Measurements from ENCODE around the gene CD200R1L. TPM values are rescaled to one million over a fixed set of nuclear protein-coding genes. Genes with fewer than 3 reads are reported as not detected.

The CD200R1L gene
- total RNA-seq, 4 donors from 2014 or later = not detected

DNA sequence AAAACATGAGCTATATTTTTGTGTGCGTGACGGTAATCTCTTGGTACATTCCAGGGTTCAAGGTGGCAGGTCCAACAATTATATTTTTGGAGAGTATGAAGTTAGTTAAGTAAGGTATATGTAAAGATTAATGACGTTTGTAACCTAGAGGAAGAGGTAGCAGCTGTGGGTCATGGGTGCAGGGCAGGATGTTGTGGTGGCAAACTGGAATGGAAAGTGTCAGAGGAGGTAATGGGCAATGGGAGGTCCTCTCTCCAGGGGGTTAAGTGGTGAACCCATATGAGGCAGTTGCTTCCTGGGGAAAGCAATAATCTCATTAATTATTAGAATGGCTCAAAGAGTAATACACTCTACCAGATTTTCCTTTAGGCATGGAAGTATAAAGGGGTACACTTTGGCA is 1.0 kb upstream of the CD200R1L start:
- 73 to 82% methylated on average over 3 of the region's 3 CpGs for WGBS, 2 donors (ENCODE audit: low coverage in 1 of 2)
- in situ Hi-C loops (cut with MboI; ENCODE audit: low pct_ligation_motif_present in 1 of 4, low pct_unique_long_range_greater_than_20kb in 1 of 4, low sequenced_read_pairs in 3 of 4) = no loop called here
- H3K4me3 ChIP-seq = no peak overlapping the region
- no peaks in the 10 kb centered on the region for H3K4me1 ChIP-seq
- H3K27ac ChIP-seq = no peak overlapping the region
- H3K9me3 ChIP-seq = peaks cover 0 to 6% of the 10 kb centered on the region in 2 donors
- peak; percentile 26 for DNase-seq
- H3K36me3 ChIP-seq = no peaks in the 10 kb centered on the region
- no peak for TF ChIP-seq POLR2A (IDR thresholded peaks at IDR 0.05)
- no peak for TF ChIP-seq POLR2AphosphoS5 (IDR thresholded peaks at IDR 0.05)
- no peak for TF ChIP-seq EP300 (IDR thresholded peaks at IDR 0.05; ENCODE audit: low read depth)
- TF ChIP-seq, protein P1, sequence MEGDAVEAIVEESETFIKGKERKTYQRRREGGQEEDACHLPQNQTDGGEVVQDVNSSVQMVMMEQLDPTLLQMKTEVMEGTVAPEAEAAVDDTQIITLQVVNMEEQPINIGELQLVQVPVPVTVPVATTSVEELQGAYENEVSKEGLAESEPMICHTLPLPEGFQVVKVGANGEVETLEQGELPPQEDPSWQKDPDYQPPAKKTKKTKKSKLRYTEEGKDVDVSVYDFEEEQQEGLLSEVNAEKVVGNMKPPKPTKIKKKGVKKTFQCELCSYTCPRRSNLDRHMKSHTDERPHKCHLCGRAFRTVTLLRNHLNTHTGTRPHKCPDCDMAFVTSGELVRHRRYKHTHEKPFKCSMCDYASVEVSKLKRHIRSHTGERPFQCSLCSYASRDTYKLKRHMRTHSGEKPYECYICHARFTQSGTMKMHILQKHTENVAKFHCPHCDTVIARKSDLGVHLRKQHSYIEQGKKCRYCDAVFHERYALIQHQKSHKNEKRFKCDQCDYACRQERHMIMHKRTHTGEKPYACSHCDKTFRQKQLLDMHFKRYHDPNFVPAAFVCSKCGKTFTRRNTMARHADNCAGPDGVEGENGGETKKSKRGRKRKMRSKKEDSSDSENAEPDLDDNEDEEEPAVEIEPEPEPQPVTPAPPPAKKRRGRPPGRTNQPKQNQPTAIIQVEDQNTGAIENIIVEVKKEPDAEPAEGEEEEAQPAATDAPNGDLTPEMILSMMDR (IDR thresholded peaks at IDR 0.05) = no peak
- H3K27me3 ChIP-seq = no peaks in the 10 kb centered on the region
- intact Hi-C loops (cut with DNase I; ENCODE audit: low total_unique reads) = no loop called here

- WGBS, 2 donors (ENCODE audit: low coverage in 1 of 2) = 67 to 87% methylated on average over 1 of the region's 1 CpG
- Histone ChIP-seq H3K27me3 (no peaks in the 10 kb centered on the region), H3K27ac (no peak overlapping the region), H3K36me3 (no peaks in the 10 kb centered on the region), H3K9me3 (no peaks in the 10 kb centered on the region), H3K4me3 (no peak overlapping the region), H3K4me1 (no peaks in the 10 kb centered on the region)
- DNase-seq = no peak
- intact Hi-C loops (cut with DNase I; ENCODE audit: low total_unique reads) (no loop called here), in situ Hi-C loops (cut with MboI; ENCODE audit: low pct_ligation_motif_present in 1 of 4, low pct_unique_long_range_greater_than_20kb in 1 of 4, low sequenced_read_pairs in 3 of 4) (no loop called here)
- TF ChIP-seq, protein P1 (IDR thresholded peaks at IDR 0.05) = no peak
- TF ChIP-seq POLR2AphosphoS5 (IDR thresholded peaks at IDR 0.05) (no peak), POLR2A (IDR thresholded peaks at IDR 0.05) (no peak), EP300 (IDR thresholded peaks at IDR 0.05; ENCODE audit: low read depth) (no peak)
These were observed 892 bp downstream of the CD200R1L start for GRCh38 chr3:112845772-112846171.

GRCh38 chr3:112829046-112829445 is 17.6 kb downstream of the CD200R1L start:
- DNase-seq = no peak
- no peaks in the 10 kb centered on the region for H3K9me3 ChIP-seq
- no peaks in the 10 kb centered on the region for H3K27me3 ChIP-seq
- no peak overlapping the region for H3K4me3 ChIP-seq
- TF ChIP-seq, protein P1 (IDR thresholded peaks at IDR 0.05) = no peak
- TF ChIP-seq POLR2A (IDR thresholded peaks at IDR 0.05) (no peak), POLR2AphosphoS5 (IDR thresholded peaks at IDR 0.05) (no peak), EP300 (IDR thresholded peaks at IDR 0.05; ENCODE audit: low read depth) (no peak)
- intact Hi-C loops (cut with DNase I; ENCODE audit: low total_unique reads) (no loop called here), in situ Hi-C loops (cut with MboI; ENCODE audit: low pct_ligation_motif_present in 1 of 4, low pct_unique_long_range_greater_than_20kb in 1 of 4, low sequenced_read_pairs in 3 of 4) (no loop called here)
- H3K27ac ChIP-seq = no peak overlapping the region
- no peaks in the 10 kb centered on the region for H3K36me3 ChIP-seq
- H3K4me1 ChIP-seq = no peaks in the 10 kb centered on the region
- WGBS, 2 donors (ENCODE audit: low coverage in 1 of 2) = 78 to 82% methylated on average over 4 of the region's 4 CpGs

- Histone ChIP-seq H3K9me3 (no peaks in the 10 kb centered on the region), H3K27me3 (no peaks in the 10 kb centered on the region), H3K27ac (no peak overlapping the region), H3K36me3 (no peaks in the 10 kb centered on the region), H3K4me1 (no peaks in the 10 kb centered on the region), H3K4me3 (no peak overlapping the region)
- no peak for DNase-seq
- in situ Hi-C loops (cut with MboI; ENCODE audit: low pct_ligation_motif_present in 1 of 4, low pct_unique_long_range_greater_than_20kb in 1 of 4, low sequenced_read_pairs in 3 of 4) (no loop called here), intact Hi-C loops (cut with DNase I; ENCODE audit: low total_unique reads) (no loop called here)
- 46 to 50% methylated on average over 3 of the region's 3 CpGs for WGBS, 2 donors (ENCODE audit: low coverage in 1 of 2)
- no peak for TF ChIP-seq POLR2AphosphoS5 (IDR thresholded peaks at IDR 0.05)
- no peak for TF ChIP-seq POLR2A (IDR thresholded peaks at IDR 0.05)
- TF ChIP-seq EP300 (IDR thresholded peaks at IDR 0.05; ENCODE audit: low read depth) = no peak
- TF ChIP-seq, protein P1 (IDR thresholded peaks at IDR 0.05) = no peak
These were observed 24.3 kb downstream of the CD200R1L start for GRCh38 chr3:112822064-112823055.

All from transverse colon (tissue), 4 donors.